ENCODE measurements around the gene UMOD. TPM values are rescaled to one million over a fixed set of nuclear protein-coding genes. Genes with fewer than 3 reads are reported as not detected.

The UMOD gene
- total RNA-seq, 2 donors from 2014 or later, result not detected

DNA sequence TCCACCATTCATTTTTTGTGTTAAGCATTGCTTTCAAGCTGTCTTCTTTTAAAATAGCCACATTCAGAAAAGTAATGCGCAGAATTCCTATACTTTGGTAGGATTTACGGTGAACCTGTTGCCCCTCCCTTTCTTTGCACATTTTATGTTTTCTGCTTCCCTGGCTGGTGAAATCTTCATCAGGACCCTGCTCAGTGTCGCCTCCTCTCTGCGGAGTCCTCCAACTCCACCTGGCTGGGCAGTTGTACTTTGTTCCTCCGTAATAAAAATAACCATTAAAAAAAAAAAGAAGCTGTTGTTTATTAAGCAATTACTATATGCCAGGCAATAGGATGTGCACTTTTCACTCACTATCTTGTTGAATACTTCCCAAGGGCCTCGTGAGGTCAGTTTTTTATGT lies 2.9 kb downstream of the UMOD start:
- Histone ChIP-seq H3K9me3 (no peaks in the 10 kb centered on the region), H3K4me3 (no peak overlapping the region), H3K4me1 (ENCODE audit: control insufficient read depth in 1 of 2, low read depth in 2 of 2) (no peaks in the 10 kb centered on the region), H3K27me3 (replicated peaks; ENCODE audit: insufficient read depth) (no peaks in the 10 kb centered on the region), H3K36me3 (no peaks in the 10 kb centered on the region), H3K27ac (no peak overlapping the region)
- ATAC-seq (ENCODE audit: insufficient number of reproducible peaks, low FRiP score, low read depth) (no peak), DNase-seq (ENCODE audit: low spot score) (no peak)
- no peak for TF ChIP-seq CTCF (IDR thresholded peaks at IDR 0.05)

GRCh38 chr16:20348365-20349185 lies 3.9 kb downstream of the UMOD start:
- no peaks in the 10 kb centered on the region for H3K27me3 ChIP-seq (replicated peaks; ENCODE audit: insufficient read depth)
- no peaks in the 10 kb centered on the region for H3K4me1 ChIP-seq (ENCODE audit: control insufficient read depth in 1 of 2, low read depth in 2 of 2)
- DNase-seq (ENCODE audit: low spot score), result no peak
- no peaks in the 10 kb centered on the region for H3K36me3 ChIP-seq
- no peak for ATAC-seq (ENCODE audit: insufficient number of reproducible peaks, low FRiP score, low read depth)
- peak; percentile 19 for TF ChIP-seq CTCF (IDR thresholded peaks at IDR 0.05)
- H3K9me3 ChIP-seq, result no peaks in the 10 kb centered on the region
- no peak overlapping the region for H3K4me3 ChIP-seq
- no peak overlapping the region for H3K27ac ChIP-seq

DNA sequence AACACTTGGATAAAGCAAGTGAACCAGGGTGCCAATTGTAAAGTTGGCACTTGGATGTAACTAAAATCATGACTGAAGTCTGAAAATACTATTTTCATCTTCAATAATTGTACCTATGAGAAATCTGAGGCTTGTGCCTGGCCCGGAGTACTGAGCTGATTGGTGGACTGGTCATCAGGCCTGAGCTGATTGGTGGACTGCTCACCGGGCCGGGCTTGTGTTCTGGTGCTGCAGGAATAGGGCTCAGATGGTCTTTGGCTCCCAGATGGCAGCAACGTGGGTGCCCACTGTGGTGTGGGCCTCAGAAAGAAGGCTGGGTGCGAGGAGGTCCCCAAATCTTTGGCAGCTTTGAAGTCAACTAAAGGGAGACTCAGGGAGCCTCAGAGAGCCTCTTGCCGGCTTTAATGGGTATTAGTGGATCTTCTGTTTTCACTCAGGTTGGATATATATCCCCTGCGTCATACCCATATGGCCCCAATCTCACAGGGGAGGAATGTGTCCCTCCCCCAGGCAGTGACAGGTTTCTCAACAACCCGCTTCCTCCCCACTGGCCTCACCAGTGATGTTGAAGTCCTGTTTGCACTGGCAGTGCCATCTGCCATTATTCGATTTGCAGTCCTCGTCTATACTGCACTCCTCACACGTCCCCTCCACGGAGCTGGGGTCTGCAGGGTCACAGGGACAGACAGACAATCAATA lies 4.7 kb downstream of the UMOD start:
- Histone ChIP-seq H3K9me3 (no peaks in the 10 kb centered on the region), H3K4me1 (ENCODE audit: control insufficient read depth in 1 of 2, low read depth in 2 of 2) (no peaks in the 10 kb centered on the region), H3K4me3 (no peak overlapping the region), H3K27ac (no peak overlapping the region), H3K27me3 (replicated peaks; ENCODE audit: insufficient read depth) (no peaks in the 10 kb centered on the region), H3K36me3 (no peaks in the 10 kb centered on the region)
- no peak for TF ChIP-seq CTCF (IDR thresholded peaks at IDR 0.05)
- no peak for ATAC-seq (ENCODE audit: insufficient number of reproducible peaks, low FRiP score, low read depth)
- no peak for DNase-seq (ENCODE audit: low spot score)

DNA sequence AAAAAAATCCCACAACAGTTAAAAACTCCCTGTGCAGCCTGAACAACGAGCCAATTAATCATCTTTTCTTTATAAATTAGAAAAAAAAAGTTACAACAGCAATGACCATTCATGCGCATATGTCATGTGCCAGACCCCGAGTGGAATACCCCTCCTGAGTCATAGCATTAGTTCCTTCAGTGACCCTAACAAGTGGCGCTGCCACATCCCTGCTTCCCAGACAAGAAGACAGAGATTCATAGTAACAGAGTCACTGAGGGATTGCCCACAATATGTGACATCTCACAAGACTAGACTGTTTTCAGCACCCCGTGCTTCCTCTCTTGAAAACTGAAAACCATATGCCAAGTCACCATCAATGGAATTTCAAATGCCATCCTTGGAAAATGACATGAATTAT lies 7.9 kb downstream of the UMOD start:
- DNase-seq (ENCODE audit: low spot score) (no peak), ATAC-seq (ENCODE audit: insufficient number of reproducible peaks, low FRiP score, low read depth) (no peak)
- H3K4me1 ChIP-seq (ENCODE audit: control insufficient read depth in 1 of 2, low read depth in 2 of 2), result no peaks in the 10 kb centered on the region
- no peaks in the 10 kb centered on the region for H3K36me3 ChIP-seq
- H3K27me3 ChIP-seq (replicated peaks; ENCODE audit: insufficient read depth), result no peaks in the 10 kb centered on the region
- no peaks in the 10 kb centered on the region for H3K9me3 ChIP-seq
- no peak overlapping the region for H3K4me3 ChIP-seq
- H3K27ac ChIP-seq, result no peak overlapping the region
- TF ChIP-seq CTCF (IDR thresholded peaks at IDR 0.05), result no peak

- no peak for ATAC-seq (ENCODE audit: insufficient number of reproducible peaks, low FRiP score, low read depth)
- no peak overlapping the region for H3K27ac ChIP-seq
- TF ChIP-seq CTCF (IDR thresholded peaks at IDR 0.05), result no peak
- H3K4me1 ChIP-seq (ENCODE audit: control insufficient read depth in 1 of 2, low read depth in 2 of 2), result no peaks in the 10 kb centered on the region
- DNase-seq (ENCODE audit: low spot score), result no peak
- H3K9me3 ChIP-seq, result no peaks in the 10 kb centered on the region
- H3K27me3 ChIP-seq (replicated peaks; ENCODE audit: insufficient read depth), result no peaks in the 10 kb centered on the region
- H3K4me3 ChIP-seq, result no peak overlapping the region
- H3K36me3 ChIP-seq, result no peaks in the 10 kb centered on the region
These were observed 12.8 kb downstream of the UMOD start for GRCh38 chr16:20339744-20340143.

Data from thoracic aorta (tissue), 2 donors.